Activated CD8-positive, alpha-beta memory T cell treated with anti-CD3 and anti-CD28 coated beads, Interleukin-2, amount 10 ng/mL, durations not matched to agents 7 days and 5 days (primary cell): ENCODE data around the gene PIP4K2B. TPM values are rescaled to one million over a fixed set of nuclear protein-coding genes. Genes with fewer than 3 reads are reported as not detected.

Experiments used
- ATAC-seq: fragments of 150-1000 bp; cut with Tn5 transposase; one replicate; pipeline ENCODE4 v1.10.0; 2021; ENCODE audit warnings: moderate library complexity
- CTCF ChIA-PET: fragments of 350-600 bp; sonication (Branson Sonifier 250); formaldehyde crosslinking; loops from one replicate; lab custom pipeline; 2021; ENCODE audit warnings: antibody characterized with exemption; lab: Charles Lee
- DNase-seq: peaks from one replicate; pipeline ENCODE4 v3.0.0-alpha.2; 2020
- H3K27ac Mint-ChIP-seq: one replicate; pipeline ENCODE4 v1.8.0; 2021; ENCODE audit warnings: mild to moderate bottlenecking, mixed read lengths
- H3K27me3 Mint-ChIP-seq: one replicate; pipeline ENCODE4 v1.8.0; 2021; ENCODE audit warnings: mixed read lengths
- H3K36me3 Mint-ChIP-seq: one replicate; pipeline ENCODE4 v1.8.0; 2021; ENCODE audit warnings: mild to moderate bottlenecking, mixed read lengths
- H3K4me1 Mint-ChIP-seq: one replicate; pipeline ENCODE4 v1.8.0; 2021; ENCODE audit warnings: mixed read lengths
- H3K4me3 Mint-ChIP-seq: one replicate; pipeline ENCODE4 v1.8.0; 2021; ENCODE audit warnings: mild to moderate bottlenecking, moderate library complexity, mixed read lengths
- H3K9me3 Mint-ChIP-seq: one replicate; pipeline ENCODE4 v1.8.0; 2022; ENCODE audit warnings: low read depth, mixed read lengths
- total RNA-seq, 2 experiments: library from RNA; stranded (reverse); gene quantifications; one replicate each; pipeline ENCODE4 v1.2.3, GENCODE V29; 2021

PIP4K2B gene
- total RNA-seq, 2 experiments from 2014 or later = 37.6 TPM

- H3K27ac Mint-ChIP-seq = no peak overlapping the region
- peaks cover 23% of the 10 kb centered on the region for H3K4me1 Mint-ChIP-seq
- CTCF ChIA-PET = interaction anchor here (0.7 to 1.9 kb wide), 12 partner anchors 10 to 413 kb away, joined by 3 to 6 read pairs (median 4); partner anchors contain the start of genes LASP1 and PSMB3
- no peak for ATAC-seq
- no peak for DNase-seq
- H3K27me3 Mint-ChIP-seq = no peaks in the 10 kb centered on the region
- no peaks in the 10 kb centered on the region for H3K9me3 Mint-ChIP-seq
- no peak overlapping the region for H3K4me3 Mint-ChIP-seq
- H3K36me3 Mint-ChIP-seq = peaks cover 47% of the 10 kb centered on the region
Observed at GRCh38 chr17:38762231-38762630, 37.1 kb downstream of the PIP4K2B start.

GRCh38 chr17:38761612-38762011, 37.7 kb downstream of the PIP4K2B start:
- H3K36me3 Mint-ChIP-seq = peaks cover 47% of the 10 kb centered on the region

GRCh38 chr17:38753071-38753506, 46.3 kb downstream of the PIP4K2B start:
- Mint-ChIP-seq H3K4me3 (peak overlapping the region; percentile 91), H3K9me3 (no peaks in the 10 kb centered on the region), H3K27ac (peak overlapping the region; percentile 93), H3K4me1 (peaks cover 38% of the 10 kb centered on the region), H3K27me3 (peaks cover 30% of the 10 kb centered on the region), H3K36me3 (peaks cover 27% of the 10 kb centered on the region)
- CTCF ChIA-PET = interaction anchor here (1.0 to 2.7 kb wide), 5 partner anchors 8 to 412 kb away, joined by 3 to 10 read pairs (median 6); no protein-coding TSS in a partner anchor
- DNase-seq = no peak
- no peak for ATAC-seq

More at GRCh38 chr17:38761612-38762011, 37.7 kb downstream of the PIP4K2B start:
- ATAC-seq = peak; percentile 64
- DNase-seq = peak; percentile 61
- Mint-ChIP-seq H3K27ac (peak overlapping the region; percentile 65), H3K4me1 (peaks cover 23% of the 10 kb centered on the region), H3K27me3 (no peaks in the 10 kb centered on the region), H3K9me3 (no peaks in the 10 kb centered on the region), H3K4me3 (no peak overlapping the region)
- CTCF ChIA-PET = interaction anchor here (0.7 to 1.9 kb wide), 12 partner anchors 9 to 413 kb away, joined by 3 to 6 read pairs (median 4); partner anchors contain the start of genes LASP1 and PSMB3

- DNase-seq = peak; percentile 99
- Mint-ChIP-seq H3K27ac (peak within 1 kb of the TSS; percentile 93), H3K4me1 (peaks cover 41% of the 10 kb centered on the region), H3K4me3 (peak within 1 kb of the TSS; percentile 91), H3K36me3 (peaks cover 24% of the 10 kb centered on the region), H3K27me3 (peaks cover 32% of the 10 kb centered on the region), H3K9me3 (no peaks in the 10 kb centered on the region)
- CTCF ChIA-PET = interaction anchor here (0.9 to 2.7 kb wide), 11 partner anchors 9 to 412 kb away, joined by 3 to 13 read pairs (median 5); no protein-coding TSS in a partner anchor
- peak; percentile 89 for ATAC-seq
Observed at GRCh38 chr17:38752308-38753070, 46.9 kb downstream of the PIP4K2B start, which contains the start of gene PSMB3. Gene PSMB3 (plus strand): TSS chr17:38752741. CDS start chr17:38752827, 86 bp downstream.

GRCh38 chr17:38751808-38752307, 47.5 kb downstream of the PIP4K2B start:
- no peaks in the 10 kb centered on the region for H3K9me3 Mint-ChIP-seq
- peaks cover 34% of the 10 kb centered on the region for H3K27me3 Mint-ChIP-seq
- H3K36me3 Mint-ChIP-seq = peaks cover 22% of the 10 kb centered on the region
- CTCF ChIA-PET = interaction anchor here (0.9 to 2.7 kb wide), 12 partner anchors 10 to 493 kb away, joined by 3 to 13 read pairs (median 5); no protein-coding TSS in a partner anchor
- peaks cover 42% of the 10 kb centered on the region for H3K4me1 Mint-ChIP-seq
- peak; percentile 90 for DNase-seq
- peak overlapping the region; percentile 93 for H3K27ac Mint-ChIP-seq
- H3K4me3 Mint-ChIP-seq = peak overlapping the region; percentile 91
- peak; percentile 34 for ATAC-seq

GRCh38 chr17:38751144-38751807, 48.1 kb downstream of the PIP4K2B start:
- Mint-ChIP-seq H3K4me1 (peaks cover 47% of the 10 kb centered on the region), H3K4me3 (peak overlapping the region; percentile 91), H3K27me3 (peaks cover 39% of the 10 kb centered on the region), H3K27ac (peak overlapping the region; percentile 93), H3K36me3 (peaks cover 20% of the 10 kb centered on the region), H3K9me3 (no peaks in the 10 kb centered on the region)
- CTCF ChIA-PET = interaction anchor here (1.1 to 2.7 kb wide), 9 partner anchors 10 to 494 kb away, joined by 4 to 13 read pairs (median 6); no protein-coding TSS in a partner anchor
- DNase-seq (no peak), ATAC-seq (no peak)

GRCh38 chr17:38750312-38751121, 48.8 kb downstream of the PIP4K2B start:
- peaks cover 47% of the 10 kb centered on the region for H3K27me3 Mint-ChIP-seq
- peak overlapping the region; percentile 91 for H3K4me3 Mint-ChIP-seq
- ATAC-seq (no peak), DNase-seq (no peak)
- peaks cover 12% of the 10 kb centered on the region for H3K36me3 Mint-ChIP-seq
- peak overlapping the region; percentile 93 for H3K27ac Mint-ChIP-seq
- H3K9me3 Mint-ChIP-seq = no peaks in the 10 kb centered on the region
- H3K4me1 Mint-ChIP-seq = peaks cover 50% of the 10 kb centered on the region
- CTCF ChIA-PET = interaction anchor here (0.5 to 2.7 kb wide), 6 partner anchors 11 to 1763 kb away, joined by 3 to 13 read pairs (median 4); no protein-coding TSS in a partner anchor

GRCh38 chr17:38750044-38750311, 49.4 kb downstream of the PIP4K2B start:
- ATAC-seq (no peak), DNase-seq (no peak)
- H3K27me3 Mint-ChIP-seq = peaks cover 51% of the 10 kb centered on the region
- H3K27ac Mint-ChIP-seq = no peak overlapping the region
- H3K9me3 Mint-ChIP-seq = no peaks in the 10 kb centered on the region
- H3K4me3 Mint-ChIP-seq = peak overlapping the region; percentile 63
- CTCF ChIA-PET = interaction anchor here (0.5 to 2.7 kb wide), 4 partner anchors 12 to 1763 kb away, joined by 3 to 13 read pairs (median 6); no protein-coding TSS in a partner anchor
- H3K4me1 Mint-ChIP-seq = peaks cover 51% of the 10 kb centered on the region
- H3K36me3 Mint-ChIP-seq = peaks cover 11% of the 10 kb centered on the region

GRCh38 chr17:38749223-38750043, 49.9 kb downstream of the PIP4K2B start:
- CTCF ChIA-PET = interaction anchor here (0.9 to 1.8 kb wide), 5 partner anchors 12 to 132 kb away, joined by 3 to 9 read pairs (median 4); no protein-coding TSS in a partner anchor

GRCh38 chr17:38748892-38749222, 50.5 kb downstream of the PIP4K2B start:
- Mint-ChIP-seq H3K27ac (no peak overlapping the region), H3K9me3 (no peaks in the 10 kb centered on the region), H3K4me3 (peak overlapping the region; percentile 63), H3K36me3 (peaks cover 6% of the 10 kb centered on the region), H3K27me3 (peaks cover 61% of the 10 kb centered on the region), H3K4me1 (peaks cover 45% of the 10 kb centered on the region)
- DNase-seq (no peak), ATAC-seq (no peak)
- CTCF ChIA-PET = interaction anchor here (0.9 to 1.8 kb wide), 4 partner anchors 14 to 131 kb away, joined by 3 to 9 read pairs (median 4); no protein-coding TSS in a partner anchor

More at GRCh38 chr17:38749223-38750043, 49.9 kb downstream of the PIP4K2B start:
- peaks cover 48% of the 10 kb centered on the region for H3K4me1 Mint-ChIP-seq
- peaks cover 57% of the 10 kb centered on the region for H3K27me3 Mint-ChIP-seq
- H3K36me3 Mint-ChIP-seq = peaks cover 8% of the 10 kb centered on the region
- no peak for ATAC-seq
- DNase-seq = no peak
- no peak overlapping the region for H3K27ac Mint-ChIP-seq
- H3K4me3 Mint-ChIP-seq = peak overlapping the region; percentile 63
- no peaks in the 10 kb centered on the region for H3K9me3 Mint-ChIP-seq

- DNase-seq = no peak
- H3K36me3 Mint-ChIP-seq = peaks cover 3% of the 10 kb centered on the region
- H3K9me3 Mint-ChIP-seq = no peaks in the 10 kb centered on the region
- no peak for ATAC-seq
- peaks cover 61% of the 10 kb centered on the region for H3K27me3 Mint-ChIP-seq
- H3K27ac Mint-ChIP-seq = no peak within 1 kb of the TSS
- peaks cover 42% of the 10 kb centered on the region for H3K4me1 Mint-ChIP-seq
- CTCF ChIA-PET = interaction anchor here (1.2 to 1.8 kb wide), 2 partner anchors 13 to 131 kb away, joined by 3 to 9 read pairs; no protein-coding TSS in a partner anchor
- peak within 1 kb of the TSS; percentile 68 for H3K4me3 Mint-ChIP-seq
Observed at GRCh38 chr17:38748149-38748891, 51.0 kb downstream of the PIP4K2B start, which contains the start of gene PCGF2. Gene PCGF2 (minus strand): TSS chr17:38748336. CDS start chr17:38740402, 7,934 bp downstream.
